Gastrocnemius medialis (tissue), 4 donors: ENCODE results near the gene LCLAT1. TPM values are rescaled to one million over a fixed set of nuclear protein-coding genes. Genes with fewer than 3 reads are reported as not detected.

Experiments used
- ATAC-seq, 2 donors: fragments of 150-250 bp; one replicate each; pipeline ENCODE4 v1.9.1; 2016
- DNase-seq, 2 donors: peaks; one replicate each; pipeline ENCODE4 v3.0.0-alpha.2; 2019
- H3K27ac ChIP-seq, 4 donors: fragments of 200-600 bp; sonication (generic); 1 replicate in 1 of 4; 2 replicates in 3 of 4; pipeline ENCODE4 v1.5.1; 2016 to 2018; ENCODE audit warnings: mild to moderate bottlenecking in 2 of 4, moderate library complexity in 1 of 4
- H3K27me3 ChIP-seq, 3 donors: fragments of 200-600 bp; sonication (generic) in 2 of 3; 1 replicate in 1 of 3; 2 replicates in 2 of 3; pipeline versions ENCODE4 v1.5.1 to v1.6.0; 2016 to 2019; ENCODE audit warnings: mild to moderate bottlenecking in 1 of 3, moderate library complexity in 1 of 3
- H3K36me3 ChIP-seq, 2 donors: fragments of 200-600 bp; sonication (generic) in 1 of 2; one replicate each; pipeline ENCODE4 v1.5.1; 2017 to 2018
- H3K4me1 ChIP-seq, 2 donors: fragments of 200-600 bp; sonication (generic) in 1 of 2; one replicate each; pipeline ENCODE4 v1.5.1; 2016 to 2017; ENCODE audit warnings: mild to moderate bottlenecking in 2 of 2
- H3K4me3 ChIP-seq, 4 donors: fragments of 200-600 bp; sonication (generic) in 3 of 4; 1 replicate in 1 of 4; 2 replicates in 3 of 4; pipeline ENCODE4 v1.5.1; 2016 to 2019; ENCODE audit warnings: mild to moderate bottlenecking in 2 of 4
- H3K9me3 ChIP-seq, 3 donors: fragments of 200-600 bp; sonication (generic) in 2 of 3; 1 replicate in 1 of 3; 2 replicates in 2 of 3; pipeline ENCODE4 v1.5.1; 2016 to 2019
- CTCF ChIP-seq, 5 experiments: fragments of 450-650 bp in 3 of 5; fragments of 200-600 bp in 2 of 5; sonication (generic) in 2 of 5; IDR thresholded peaks in 4 of 5; conservative IDR thresholded peaks in 1 of 5; 1 replicate in 4 of 5; 2 replicates in 1 of 5; pipeline ENCODE4 v1.5.1; 2016 to 2019; ENCODE audit warnings: antibody characterized with exemption in 5 of 5, mild to moderate bottlenecking in 3 of 5, moderate library complexity in 3 of 5
- POLR2A ChIP-seq, 2 donors: fragments of 450-650 bp; IDR thresholded peaks; one replicate each; pipeline ENCODE4 v1.6.1; 2017; ENCODE audit warnings: antibody characterized with exemption in 2 of 2, mild to moderate bottlenecking in 2 of 2, moderate library complexity in 2 of 2
- in situ Hi-C, 4 donors: fragments of 200-750 bp; cut with MboI; loops; one replicate each; pipeline versions ENCODE4 v1.15.0 to v1.8.0; 2017; ENCODE audit warnings: low sequenced_read_pairs in 4 of 4
- intact Hi-C: fragments of 100-400 bp; cut with DNase I; formaldehyde crosslinking; loops from one replicate; pipeline ENCODE4 v1.15.1; 2023; ENCODE audit warnings: low total_unique reads
- total RNA-seq, 4 donors: library from RNA; depleted of rRNA; stranded (reverse); fragments of >200 nt; gene quantifications; one replicate each; pipeline versions ENCODE4 v1.1.0 to v1.2.3, GENCODE V29; 2016

LCLAT1 gene
- total RNA-seq, 4 donors from 2014 or later = 4.3 to 14.5 (median 11.3) TPM

- H3K27ac ChIP-seq = peak overlapping the region in 2 of 4 donors; percentile 15 to 30
- no peak for TF ChIP-seq POLR2A (IDR thresholded peaks at IDR 0.05)
- TF ChIP-seq CTCF (IDR thresholded peaks at IDR 0.05 in 4 of 5, conservative IDR thresholded peaks at IDR 0.05 in 1 of 5) = no peak
- no peaks in the 10 kb centered on the region for H3K27me3 ChIP-seq
- DNase-seq = no peak
- in situ Hi-C loops (no loop called here), intact Hi-C loops (loop anchor here (10.0 kb wide), 1 partner anchor 169 kb away; the partner anchor contains the start of gene LBH)
- H3K9me3 ChIP-seq = no peaks in the 10 kb centered on the region
- no peak overlapping the region for H3K4me3 ChIP-seq
- no peak for ATAC-seq
- H3K4me1 ChIP-seq = peaks cover 13 to 20% of the 10 kb centered on the region in 2 donors
- no peaks in the 10 kb centered on the region for H3K36me3 ChIP-seq
These were observed 43.3 kb upstream of the LCLAT1 start for GRCh38 chr2:30403592-30404312.

GRCh38 chr2:30404319-30405259 is 42.5 kb upstream of the LCLAT1 start:
- no peaks in the 10 kb centered on the region for H3K9me3 ChIP-seq
- H3K36me3 ChIP-seq = no peaks in the 10 kb centered on the region
- no peak overlapping the region for H3K4me3 ChIP-seq
- H3K4me1 ChIP-seq = peaks cover 13 to 22% of the 10 kb centered on the region in 2 donors
- ATAC-seq (peak in 1 of 2 donors; percentile 34), DNase-seq (no peak)
- H3K27ac ChIP-seq = peak overlapping the region in 2 of 4 donors; percentile 15 to 30
- intact Hi-C loops (loop anchor here (5.0 to 10.0 kb wide), 2 partner anchors 170 to 227 kb away; partner anchors contain the start of gene LBH), in situ Hi-C loops (no loop called here)
- no peaks in the 10 kb centered on the region for H3K27me3 ChIP-seq
- TF ChIP-seq POLR2A (IDR thresholded peaks at IDR 0.05) (no peak), CTCF (IDR thresholded peaks at IDR 0.05 in 4 of 5, conservative IDR thresholded peaks at IDR 0.05 in 1 of 5) (no peak)

- intact Hi-C loops (loop anchor here (5.0 to 10.0 kb wide), 2 partner anchors 170 to 228 kb away; partner anchors contain the start of gene LBH), in situ Hi-C loops (no loop called here)
- H3K4me3 ChIP-seq = no peak overlapping the region
- TF ChIP-seq POLR2A (IDR thresholded peaks at IDR 0.05) (no peak), CTCF (IDR thresholded peaks at IDR 0.05 in 4 of 5, conservative IDR thresholded peaks at IDR 0.05 in 1 of 5) (no peak)
- H3K27ac ChIP-seq = no peak overlapping the region
- DNase-seq (no peak), ATAC-seq (no peak)
- no peaks in the 10 kb centered on the region for H3K27me3 ChIP-seq
- peaks cover 13 to 22% of the 10 kb centered on the region in 2 donors for H3K4me1 ChIP-seq
- H3K9me3 ChIP-seq = no peaks in the 10 kb centered on the region
- no peaks in the 10 kb centered on the region for H3K36me3 ChIP-seq
These were observed 41.8 kb upstream of the LCLAT1 start for GRCh38 chr2:30405260-30405605.

GRCh38 chr2:30406853-30407252 is 40.2 kb upstream of the LCLAT1 start:
- in situ Hi-C loops = no loop called here
- Histone ChIP-seq H3K27ac (no peak overlapping the region), H3K27me3 (no peaks in the 10 kb centered on the region), H3K9me3 (no peaks in the 10 kb centered on the region), H3K4me3 (no peak overlapping the region), H3K4me1 (peaks cover 13 to 22% of the 10 kb centered on the region in 2 donors), H3K36me3 (no peaks in the 10 kb centered on the region)
- ATAC-seq = no peak
- intact Hi-C loops = loop anchor here (5.0 to 10.0 kb wide), 2 partner anchors 172 to 230 kb away; partner anchors contain the start of gene LBH
- TF ChIP-seq POLR2A (IDR thresholded peaks at IDR 0.05) (no peak), CTCF (IDR thresholded peaks at IDR 0.05 in 4 of 5, conservative IDR thresholded peaks at IDR 0.05 in 1 of 5) (no peak)
- DNase-seq = no peak
